ENCODE measurements around the gene PRR5L. TPM values are rescaled to one million over a fixed set of nuclear protein-coding genes. Genes with fewer than 3 reads are reported as not detected.
"Not testable (repeated sequence)": the region's sequence is repeated elsewhere in the genome, so short reads cannot be mapped to it uniquely, and the experiment has no call there.

PRR5L gene
- total RNA-seq, 1 experiment from 2014 or later: 23.9 TPM

- POLR2A ChIA-PET: interaction anchor here (0.6 to 2.9 kb wide), 13 partner anchors 10 to 995 kb away, joined by 3 to 22 read pairs (median 4); no protein-coding TSS in a partner anchor
- intact Hi-C loops (cut with micrococcal nuclease): no loop called here
- TF ChIP-seq, protein P1, sequence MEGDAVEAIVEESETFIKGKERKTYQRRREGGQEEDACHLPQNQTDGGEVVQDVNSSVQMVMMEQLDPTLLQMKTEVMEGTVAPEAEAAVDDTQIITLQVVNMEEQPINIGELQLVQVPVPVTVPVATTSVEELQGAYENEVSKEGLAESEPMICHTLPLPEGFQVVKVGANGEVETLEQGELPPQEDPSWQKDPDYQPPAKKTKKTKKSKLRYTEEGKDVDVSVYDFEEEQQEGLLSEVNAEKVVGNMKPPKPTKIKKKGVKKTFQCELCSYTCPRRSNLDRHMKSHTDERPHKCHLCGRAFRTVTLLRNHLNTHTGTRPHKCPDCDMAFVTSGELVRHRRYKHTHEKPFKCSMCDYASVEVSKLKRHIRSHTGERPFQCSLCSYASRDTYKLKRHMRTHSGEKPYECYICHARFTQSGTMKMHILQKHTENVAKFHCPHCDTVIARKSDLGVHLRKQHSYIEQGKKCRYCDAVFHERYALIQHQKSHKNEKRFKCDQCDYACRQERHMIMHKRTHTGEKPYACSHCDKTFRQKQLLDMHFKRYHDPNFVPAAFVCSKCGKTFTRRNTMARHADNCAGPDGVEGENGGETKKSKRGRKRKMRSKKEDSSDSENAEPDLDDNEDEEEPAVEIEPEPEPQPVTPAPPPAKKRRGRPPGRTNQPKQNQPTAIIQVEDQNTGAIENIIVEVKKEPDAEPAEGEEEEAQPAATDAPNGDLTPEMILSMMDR (IDR thresholded peaks at IDR 0.05; ENCODE audit: unreplicated experiment): no peak
- Mint-ChIP-seq H3K4me3 (ENCODE audit: unreplicated experiment) (peak overlapping the region; percentile 99), H3K36me3 (ENCODE audit: insufficient read depth, unreplicated experiment) (peaks cover 5% of the 10 kb centered on the region), H3K9me3 (ENCODE audit: unreplicated experiment) (peaks cover 6% of the 10 kb centered on the region), H3K27ac (ENCODE audit: low read depth, unreplicated experiment) (peak overlapping the region; percentile 98), H3K4me1 (ENCODE audit: insufficient read depth, unreplicated experiment) (peaks cover 19% of the 10 kb centered on the region), H3K27me3 (ENCODE audit: insufficient read depth, unreplicated experiment) (no peaks in the 10 kb centered on the region)
- CTCF ChIA-PET: interaction anchor here (0.6 to 1.6 kb wide), 13 partner anchors 8 to 705 kb away, joined by 3 to 6 read pairs (median 3); no protein-coding TSS in a partner anchor
- TSS peak; percentile 54 for BruUV-seq (replicated peaks)
- DNase-seq (ENCODE audit: unreplicated experiment): peak; percentile 8
Measured at GRCh38 chr11:36508743-36509142, 212.7 kb downstream of the PRR5L start.

- Mint-ChIP-seq H3K4me3 (ENCODE audit: unreplicated experiment) (peak overlapping the region; percentile 99), H3K36me3 (ENCODE audit: insufficient read depth, unreplicated experiment) (peaks cover 5% of the 10 kb centered on the region), H3K4me1 (ENCODE audit: insufficient read depth, unreplicated experiment) (peaks cover 19% of the 10 kb centered on the region), H3K9me3 (ENCODE audit: unreplicated experiment) (peaks cover 11% of the 10 kb centered on the region), H3K27me3 (ENCODE audit: insufficient read depth, unreplicated experiment) (no peaks in the 10 kb centered on the region), H3K27ac (ENCODE audit: low read depth, unreplicated experiment) (peak overlapping the region; percentile 98)
- intact Hi-C loops (cut with micrococcal nuclease): no loop called here
- POLR2A ChIA-PET: interaction anchor here (0.6 to 2.9 kb wide), 12 partner anchors 10 to 995 kb away, joined by 3 to 22 read pairs (median 4); no protein-coding TSS in a partner anchor
- BruUV-seq (replicated peaks): no TSS peak
- DNase-seq (ENCODE audit: unreplicated experiment): peak; percentile 34
- TF ChIP-seq, protein P1 (IDR thresholded peaks at IDR 0.05; ENCODE audit: unreplicated experiment): no peak
- CTCF ChIA-PET: interaction anchor here (0.6 to 1.7 kb wide), 12 partner anchors 9 to 706 kb away, joined by 3 to 6 read pairs (median 3); no protein-coding TSS in a partner anchor
Measured at GRCh38 chr11:36509201-36509639, 213.1 kb downstream of the PRR5L start.

DNA sequence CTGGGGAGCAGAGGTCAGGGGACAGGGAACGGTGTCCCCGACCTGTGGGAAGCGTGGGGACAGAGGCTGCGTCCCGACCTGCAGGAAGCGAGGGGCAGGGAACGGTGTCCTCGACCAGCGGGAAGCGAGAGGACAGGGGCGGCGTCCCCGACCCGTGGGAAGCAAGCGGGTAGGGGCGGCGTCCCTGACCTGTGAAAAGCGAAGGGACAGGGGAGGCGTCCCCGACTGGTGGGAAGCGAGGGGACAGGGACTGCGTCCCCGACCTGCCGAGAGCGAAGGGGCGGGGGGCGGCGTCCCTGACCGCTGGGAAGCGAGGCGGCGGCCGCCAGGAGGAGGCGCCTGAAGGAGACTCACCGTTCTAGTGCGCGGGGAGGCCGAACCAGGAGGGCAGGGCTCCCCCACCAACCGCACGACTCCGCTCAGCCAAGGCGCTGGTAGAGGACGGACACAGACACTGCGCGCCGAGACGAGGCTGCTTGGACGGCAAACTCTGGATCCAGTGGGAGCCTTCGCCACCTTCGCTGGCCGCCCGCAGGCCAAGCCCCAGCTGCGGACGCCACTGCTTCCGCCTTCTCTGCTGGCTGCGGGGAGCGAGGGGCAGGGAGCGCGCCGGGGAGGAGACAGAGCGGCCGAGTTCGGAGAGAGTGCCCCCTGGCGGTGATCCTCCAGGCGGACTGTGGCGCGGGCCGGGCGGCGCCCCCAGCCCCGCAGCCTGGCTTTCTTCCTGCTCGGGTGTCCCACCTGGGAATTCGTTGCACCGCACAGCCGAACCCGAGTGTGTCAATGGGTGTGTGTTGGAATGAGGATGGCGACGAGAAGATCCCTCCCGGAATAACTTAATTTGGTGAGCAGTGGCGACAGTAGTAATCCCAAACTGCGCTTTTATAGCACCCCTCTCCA, 213.9 kb downstream of the PRR5L start, which contains the start of gene TRAF6:
Gene TRAF6, minus strand, starts transcription at position 579 of the 900 bp plus-strand sequence. CDS start 8,757 bp downstream, outside the sequence.
- peak; percentile 87 for DNase-seq (ENCODE audit: unreplicated experiment)
- ChIA-PET CTCF (interaction anchor here (0.5 to 1.7 kb wide), 16 partner anchors 8 to 853 kb away, joined by 3 to 12 read pairs (median 4); partner anchors contain the start of gene RAG1), POLR2A (interaction anchor here (0.6 to 2.9 kb wide), 10 partner anchors 11 to 994 kb away, joined by 3 to 22 read pairs (median 4); no protein-coding TSS in a partner anchor)
- Mint-ChIP-seq H3K4me3 (ENCODE audit: unreplicated experiment) (peak within 1 kb of the TSS; percentile 99), H3K36me3 (ENCODE audit: insufficient read depth, unreplicated experiment) (peaks cover 4% of the 10 kb centered on the region), H3K9me3 (ENCODE audit: unreplicated experiment) (peaks cover 17% of the 10 kb centered on the region), H3K27me3 (ENCODE audit: insufficient read depth, unreplicated experiment) (no peaks in the 10 kb centered on the region), H3K27ac (ENCODE audit: low read depth, unreplicated experiment) (peak within 1 kb of the TSS; percentile 98), H3K4me1 (ENCODE audit: insufficient read depth, unreplicated experiment) (peaks cover 19% of the 10 kb centered on the region)
- TF ChIP-seq, protein P1 (IDR thresholded peaks at IDR 0.05; ENCODE audit: unreplicated experiment): peak; percentile 90
- no TSS peak for BruUV-seq (replicated peaks)
- intact Hi-C loops (cut with micrococcal nuclease): loop anchor here (1.0 to 5.0 kb wide), 2 partner anchors 31 to 112 kb away; no protein-coding TSS in a partner anchor

GRCh38 chr11:36510594-36510942, 214.5 kb downstream of the PRR5L start:
- peaks cover 4% of the 10 kb centered on the region for H3K36me3 Mint-ChIP-seq (ENCODE audit: insufficient read depth, unreplicated experiment)
- ChIA-PET CTCF (interaction anchor here (0.5 to 1.7 kb wide), 12 partner anchors 9 to 853 kb away, joined by 3 to 12 read pairs (median 4); partner anchors contain the start of gene RAG1), POLR2A (interaction anchor here (0.6 to 1.0 kb wide), 2 partner anchors 10 to 18 kb away, joined by 3 to 4 read pairs; no protein-coding TSS in a partner anchor)
- no peaks in the 10 kb centered on the region for H3K27me3 Mint-ChIP-seq (ENCODE audit: insufficient read depth, unreplicated experiment)
- peak; percentile 13 for DNase-seq (ENCODE audit: unreplicated experiment)
- H3K27ac Mint-ChIP-seq (ENCODE audit: low read depth, unreplicated experiment): peak overlapping the region; percentile 98
- H3K4me1 Mint-ChIP-seq (ENCODE audit: insufficient read depth, unreplicated experiment): peaks cover 19% of the 10 kb centered on the region
- no TSS peak for BruUV-seq (replicated peaks)
- TF ChIP-seq, protein P1 (IDR thresholded peaks at IDR 0.05; ENCODE audit: unreplicated experiment): no peak
- intact Hi-C loops (cut with micrococcal nuclease): loop anchor here (1.0 to 5.0 kb wide), 2 partner anchors 31 to 112 kb away; no protein-coding TSS in a partner anchor
- peak overlapping the region; percentile 99 for H3K4me3 Mint-ChIP-seq (ENCODE audit: unreplicated experiment)
- peaks cover 17% of the 10 kb centered on the region for H3K9me3 Mint-ChIP-seq (ENCODE audit: unreplicated experiment)

GRCh38 chr11:36511062-36511461, 215.0 kb downstream of the PRR5L start:
- Mint-ChIP-seq H3K4me1 (ENCODE audit: insufficient read depth, unreplicated experiment) (peaks cover 19% of the 10 kb centered on the region), H3K4me3 (ENCODE audit: unreplicated experiment) (peak overlapping the region; percentile 99), H3K9me3 (ENCODE audit: unreplicated experiment) (peaks cover 17% of the 10 kb centered on the region), H3K27ac (ENCODE audit: low read depth, unreplicated experiment) (peak overlapping the region; percentile 98)
- not testable (repeated sequence) for DNase-seq (ENCODE audit: unreplicated experiment); BruUV-seq (replicated peaks); H3K27me3 Mint-ChIP-seq (ENCODE audit: insufficient read depth, unreplicated experiment); H3K36me3 Mint-ChIP-seq (ENCODE audit: insufficient read depth, unreplicated experiment)
- ChIA-PET CTCF (interaction anchor here (0.6 to 1.7 kb wide), 9 partner anchors 9 to 329 kb away, joined by 3 to 12 read pairs (median 5); partner anchors contain the start of gene RAG1), POLR2A (interaction anchor here (0.6 to 1.0 kb wide), 3 partner anchors 10 to 69 kb away, joined by 3 to 4 read pairs (median 3); no protein-coding TSS in a partner anchor)
- intact Hi-C loops (cut with micrococcal nuclease): loop anchor here (5.0 kb wide), 1 partner anchor 111 kb away; no protein-coding TSS in a partner anchor

All from MCF 10A (cell line).